Nephron (organoid): ENCODE data around the gene PPP1R14D.
"Not testable (repeated sequence)": the region's sequence is repeated elsewhere in the genome, so short reads cannot be mapped to it uniquely, and the experiment has no call there.

Experiments
- H3K27ac Mint-ChIP-seq, 3 experiments: 2 replicates each; pipeline ENCODE4 v1.8.0; 2020; ENCODE audit warnings: mixed read lengths in 3 of 3, mild to moderate bottlenecking in 2 of 3, moderate library complexity in 1 of 3
- H3K27me3 Mint-ChIP-seq: 2 replicates; pipeline ENCODE4 v1.8.0; 2021; ENCODE audit warnings: low read depth, mild to moderate bottlenecking, moderate library complexity, mixed read lengths
- H3K36me3 Mint-ChIP-seq: 2 replicates; pipeline ENCODE4 v1.8.0; 2020; ENCODE audit warnings: low read depth, mixed read lengths
- H3K4me1 Mint-ChIP-seq: 2 replicates; pipeline ENCODE4 v1.8.0; 2020; ENCODE audit warnings: mixed read lengths
- H3K4me3 Mint-ChIP-seq, 3 experiments: 2 replicates each; pipeline ENCODE4 v1.8.0; 2020; ENCODE audit warnings: mild to moderate bottlenecking in 3 of 3, mixed read lengths in 3 of 3, moderate library complexity in 2 of 3
- H3K9me3 Mint-ChIP-seq: 2 replicates; pipeline ENCODE4 v1.8.0; 2020; ENCODE audit warnings: mixed read lengths
- TF ChIP-seq, protein P1 (sequence below), 3 experiments: fragments of 200-600 bp; sonication (generic); IDR thresholded peaks; one replicate each; pipeline ENCODE4 v1.5.0; 2021; ENCODE audit warnings: antibody characterized with exemption in 3 of 3; ENCODE audit not compliant: unreplicated experiment in 3 of 3

Gene PPP1R14D

DNA sequence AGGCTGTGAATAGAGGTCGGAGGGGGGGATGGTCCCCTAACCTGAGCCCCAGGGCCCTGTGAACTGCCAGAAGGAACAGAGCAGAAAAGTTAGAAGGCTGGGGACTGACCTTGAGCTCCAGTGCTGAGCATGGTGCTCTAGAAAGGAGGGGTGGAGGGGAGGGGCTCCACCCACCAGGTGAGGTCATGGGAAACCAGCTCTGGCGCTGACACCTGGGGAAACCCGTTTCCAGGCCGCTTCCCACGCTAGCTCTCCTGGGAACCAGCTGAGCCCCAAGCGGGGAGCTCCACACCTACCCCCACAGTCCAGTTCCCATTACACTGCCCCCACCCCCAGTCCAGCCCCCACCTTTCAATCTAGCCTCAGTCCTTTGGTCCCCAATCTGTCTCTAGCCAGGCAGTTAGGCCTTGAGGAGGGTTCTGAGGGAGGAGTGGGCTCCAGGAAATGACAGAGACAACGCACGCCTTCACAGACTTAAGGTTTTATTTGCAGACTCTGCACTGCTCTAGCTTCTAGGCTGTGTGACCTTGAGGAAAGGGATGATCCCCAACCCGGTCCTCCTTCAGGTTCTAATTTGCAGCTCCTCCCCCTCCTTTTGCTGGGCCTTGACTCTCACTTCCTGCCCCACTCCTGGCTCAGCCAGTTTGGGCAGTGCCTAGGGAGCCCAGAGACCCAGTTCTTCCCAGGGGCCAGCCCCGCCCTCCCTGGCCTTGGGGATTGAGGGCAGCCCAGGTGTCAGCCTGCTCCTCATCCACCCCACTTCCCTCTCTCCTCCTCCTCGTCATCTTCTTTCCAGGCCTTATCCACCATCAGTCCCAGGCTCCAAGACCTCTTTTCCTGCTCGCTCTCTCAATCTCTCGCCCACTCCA lies 43.5 kb upstream of the PPP1R14D start:
- Mint-ChIP-seq H3K27me3 (peaks cover 20% of the 10 kb centered on the region), H3K4me1 (peaks cover 5% of the 10 kb centered on the region), H3K36me3 (no peaks in the 10 kb centered on the region), H3K9me3 (no peaks in the 10 kb centered on the region), H3K27ac (peak overlapping the region in 2 of 3 experiments; percentile 1 to 83), H3K4me3 (peak overlapping the region in 2 of 3 experiments; percentile 21 to 78)
- TF ChIP-seq, protein P1, sequence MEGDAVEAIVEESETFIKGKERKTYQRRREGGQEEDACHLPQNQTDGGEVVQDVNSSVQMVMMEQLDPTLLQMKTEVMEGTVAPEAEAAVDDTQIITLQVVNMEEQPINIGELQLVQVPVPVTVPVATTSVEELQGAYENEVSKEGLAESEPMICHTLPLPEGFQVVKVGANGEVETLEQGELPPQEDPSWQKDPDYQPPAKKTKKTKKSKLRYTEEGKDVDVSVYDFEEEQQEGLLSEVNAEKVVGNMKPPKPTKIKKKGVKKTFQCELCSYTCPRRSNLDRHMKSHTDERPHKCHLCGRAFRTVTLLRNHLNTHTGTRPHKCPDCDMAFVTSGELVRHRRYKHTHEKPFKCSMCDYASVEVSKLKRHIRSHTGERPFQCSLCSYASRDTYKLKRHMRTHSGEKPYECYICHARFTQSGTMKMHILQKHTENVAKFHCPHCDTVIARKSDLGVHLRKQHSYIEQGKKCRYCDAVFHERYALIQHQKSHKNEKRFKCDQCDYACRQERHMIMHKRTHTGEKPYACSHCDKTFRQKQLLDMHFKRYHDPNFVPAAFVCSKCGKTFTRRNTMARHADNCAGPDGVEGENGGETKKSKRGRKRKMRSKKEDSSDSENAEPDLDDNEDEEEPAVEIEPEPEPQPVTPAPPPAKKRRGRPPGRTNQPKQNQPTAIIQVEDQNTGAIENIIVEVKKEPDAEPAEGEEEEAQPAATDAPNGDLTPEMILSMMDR (IDR thresholded peaks at IDR 0.05; ENCODE audit: unreplicated experiment in 3 of 3) = no peak

DNA sequence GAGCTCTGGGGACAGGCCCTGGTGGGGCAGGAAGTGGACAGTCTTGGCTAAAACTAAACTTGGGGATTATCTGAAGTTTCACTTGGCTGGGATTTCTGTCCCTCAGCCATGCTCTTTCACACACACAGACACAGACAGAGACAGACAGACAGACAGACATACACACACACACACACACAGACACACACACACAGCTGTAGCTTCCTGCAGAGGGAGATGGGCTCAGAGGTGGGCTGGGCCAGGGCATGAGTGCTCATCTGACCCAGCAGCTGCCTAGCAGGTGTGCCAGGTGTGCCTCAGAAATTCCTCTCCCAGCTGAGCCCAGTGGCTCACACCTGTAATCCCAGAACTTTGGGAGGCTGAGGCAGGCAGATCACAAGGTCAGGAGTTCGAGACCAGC lies 42.2 kb upstream of the PPP1R14D start:
- Mint-ChIP-seq H3K36me3 (no peaks in the 10 kb centered on the region), H3K27me3 (peaks cover 16% of the 10 kb centered on the region), H3K4me1 (peaks cover 8% of the 10 kb centered on the region), H3K9me3 (no peaks in the 10 kb centered on the region), H3K4me3 (peak overlapping the region in 2 of 3 experiments; percentile 13 to 38), H3K27ac (peak overlapping the region in 1 of 3 experiments; percentile 71)
- TF ChIP-seq, protein P1 (IDR thresholded peaks at IDR 0.05; ENCODE audit: unreplicated experiment in 3 of 3) = no peak

DNA sequence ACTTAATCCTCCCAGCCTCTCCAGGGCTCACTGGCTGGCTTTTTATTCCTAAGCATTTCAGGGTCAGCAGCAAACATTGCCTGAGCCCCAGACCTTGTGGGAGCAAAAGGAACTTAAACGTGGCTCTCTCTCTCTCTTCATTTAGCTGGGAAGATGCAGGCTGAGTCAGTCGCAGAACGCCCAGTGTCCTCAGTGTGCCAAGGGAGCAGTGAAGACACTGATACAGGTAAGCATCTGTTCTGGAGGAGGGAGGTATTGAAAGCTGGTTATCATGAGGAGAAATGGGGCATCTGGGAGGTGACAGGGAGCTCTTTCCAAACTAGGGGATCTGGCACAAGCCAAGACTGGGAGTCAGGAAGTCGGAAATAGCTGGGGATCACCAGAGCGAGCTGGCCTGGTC lies 41.2 kb upstream of the PPP1R14D start:
- peaks cover 15% of the 10 kb centered on the region for H3K27me3 Mint-ChIP-seq

DNA sequence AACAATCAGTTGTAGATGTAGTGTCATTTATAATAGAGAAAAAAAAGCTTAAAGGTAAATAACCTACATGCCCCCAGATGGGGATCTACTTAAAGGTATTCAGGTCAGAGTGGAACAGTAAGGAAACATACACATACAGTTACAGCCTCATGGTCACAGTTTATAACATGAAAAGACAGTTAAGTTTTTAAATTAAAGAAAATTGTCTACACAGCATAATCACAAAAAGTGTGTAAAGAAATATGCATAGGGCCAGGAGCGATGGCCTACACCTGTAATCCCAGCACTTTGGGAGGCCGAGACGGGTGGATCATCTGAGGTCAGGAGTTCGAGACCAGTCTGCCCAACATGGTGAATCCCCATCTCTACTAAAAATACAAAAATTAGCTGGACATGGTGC lies 38.7 kb upstream of the PPP1R14D start:
- no peaks in the 10 kb centered on the region for H3K9me3 Mint-ChIP-seq
- H3K36me3 Mint-ChIP-seq = no peaks in the 10 kb centered on the region
- TF ChIP-seq, protein P1 (IDR thresholded peaks at IDR 0.05; ENCODE audit: unreplicated experiment in 3 of 3) = no peak
- H3K27ac Mint-ChIP-seq = no peak overlapping the region
- H3K4me1 Mint-ChIP-seq = peaks cover 3% of the 10 kb centered on the region
- peaks cover 13% of the 10 kb centered on the region for H3K27me3 Mint-ChIP-seq
- H3K4me3 Mint-ChIP-seq = no peak overlapping the region

More for the DNA sequence above, 41.2 kb upstream of the PPP1R14D start:
- Mint-ChIP-seq H3K4me1 (peaks cover 8% of the 10 kb centered on the region), H3K4me3 (peak overlapping the region in 1 of 3 experiments; percentile 48), H3K9me3 (no peaks in the 10 kb centered on the region), H3K36me3 (no peaks in the 10 kb centered on the region), H3K27ac (no peak overlapping the region)
- TF ChIP-seq, protein P1 (IDR thresholded peaks at IDR 0.05; ENCODE audit: unreplicated experiment in 3 of 3) = no peak

DNA sequence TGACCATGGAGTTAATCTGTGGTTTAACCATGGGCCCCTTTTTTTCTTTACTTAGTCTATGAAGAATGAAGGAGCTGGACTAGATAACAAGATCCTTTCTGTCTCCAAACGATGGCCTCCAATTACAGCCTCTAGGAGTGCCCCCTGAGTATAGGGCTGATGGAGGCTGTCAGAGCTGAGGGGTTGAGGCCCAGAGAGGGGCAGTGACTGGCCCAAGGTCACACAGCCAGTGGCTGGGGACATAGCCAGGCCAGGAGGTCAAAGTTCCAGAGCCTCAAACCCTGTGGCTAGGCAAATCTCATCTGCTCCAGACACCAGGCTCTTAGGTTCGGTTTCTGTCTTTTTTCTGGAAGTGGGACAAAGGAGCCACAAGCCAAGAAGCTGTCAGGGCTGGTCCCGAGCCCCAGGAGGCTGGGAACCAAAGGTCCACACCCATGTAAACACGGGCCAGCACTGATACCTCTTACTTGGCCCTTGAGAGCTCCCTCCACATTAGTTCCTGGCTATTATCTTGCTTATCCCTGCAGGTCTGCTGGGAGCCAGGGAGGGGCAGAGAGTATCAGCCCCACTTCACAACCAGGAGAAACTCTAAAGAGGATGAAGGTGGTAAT lies 35.3 kb upstream of the PPP1R14D start:
- Mint-ChIP-seq H3K4me1 (peaks cover 7% of the 10 kb centered on the region), H3K36me3 (no peaks in the 10 kb centered on the region), H3K27ac (no peak overlapping the region), H3K9me3 (no peaks in the 10 kb centered on the region), H3K27me3 (peaks cover 14% of the 10 kb centered on the region), H3K4me3 (no peak overlapping the region)
- TF ChIP-seq, protein P1 (IDR thresholded peaks at IDR 0.05; ENCODE audit: unreplicated experiment in 3 of 3) = no peak

DNA sequence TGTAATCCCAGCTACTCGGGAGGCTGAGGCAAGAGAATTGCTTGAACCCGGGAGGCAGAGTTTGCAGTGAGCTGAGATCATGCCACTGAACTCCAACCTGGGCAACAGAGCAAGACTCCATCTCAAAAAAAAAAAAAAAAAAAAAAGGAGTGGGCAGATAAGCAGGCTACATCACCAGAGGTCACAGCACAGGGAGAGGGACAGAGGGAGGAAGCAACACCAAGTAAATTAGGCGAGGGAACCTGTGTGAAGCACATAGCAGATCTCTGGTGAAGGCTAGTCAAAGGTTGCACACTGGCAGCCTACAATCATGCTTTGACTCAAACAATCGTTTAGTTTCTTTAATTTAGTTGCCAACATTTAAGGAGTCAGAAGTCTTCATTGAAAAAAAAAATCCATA lies 32.6 kb upstream of the PPP1R14D start:
- H3K4me1 Mint-ChIP-seq = peaks cover 13% of the 10 kb centered on the region
- H3K27me3 Mint-ChIP-seq = peaks cover 17% of the 10 kb centered on the region
- not testable (repeated sequence) for H3K27ac Mint-ChIP-seq, H3K36me3 Mint-ChIP-seq, H3K9me3 Mint-ChIP-seq, H3K4me3 Mint-ChIP-seq
